ENCODE data around the gene LTK.

Gene LTK

GRCh38 chr15:41523097-41523496, 9.5 kb upstream of the LTK start:
- no peak for DNase-seq

GRCh38 chr15:41521614-41522013, 8.0 kb upstream of the LTK start:
- DNase-seq: no peak

DNA sequence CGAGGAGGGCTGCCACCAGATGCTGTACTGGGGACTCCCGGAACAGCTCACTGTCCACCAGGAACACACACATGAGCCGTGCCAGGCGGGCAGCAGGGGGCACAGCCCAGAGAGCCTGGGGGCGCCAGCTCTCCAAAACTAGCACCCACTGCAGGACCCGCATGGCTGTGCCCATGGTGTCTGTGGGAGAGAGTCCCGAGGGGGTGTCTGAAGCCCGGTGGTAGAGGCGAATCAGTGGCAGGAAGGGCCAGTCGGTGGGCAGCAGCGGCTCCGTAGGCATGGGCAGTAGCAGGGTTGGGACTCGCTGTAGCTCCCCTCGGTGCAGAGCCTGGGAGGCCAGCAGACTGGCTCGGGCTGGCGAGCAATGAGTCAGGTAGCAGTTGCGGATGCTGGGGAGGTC, 7.0 kb upstream of the LTK start:
- no peak for DNase-seq

- no peak for DNase-seq
These were observed 4.3 kb upstream of the LTK start for GRCh38 chr15:41517895-41518449.

GRCh38 chr15:41512940-41513505, 604 bp downstream of the LTK start:
- DNase-seq: no peak

GRCh38 chr15:41512512-41512939, 1.1 kb downstream of the LTK start:
- DNase-seq: no peak

DNA sequence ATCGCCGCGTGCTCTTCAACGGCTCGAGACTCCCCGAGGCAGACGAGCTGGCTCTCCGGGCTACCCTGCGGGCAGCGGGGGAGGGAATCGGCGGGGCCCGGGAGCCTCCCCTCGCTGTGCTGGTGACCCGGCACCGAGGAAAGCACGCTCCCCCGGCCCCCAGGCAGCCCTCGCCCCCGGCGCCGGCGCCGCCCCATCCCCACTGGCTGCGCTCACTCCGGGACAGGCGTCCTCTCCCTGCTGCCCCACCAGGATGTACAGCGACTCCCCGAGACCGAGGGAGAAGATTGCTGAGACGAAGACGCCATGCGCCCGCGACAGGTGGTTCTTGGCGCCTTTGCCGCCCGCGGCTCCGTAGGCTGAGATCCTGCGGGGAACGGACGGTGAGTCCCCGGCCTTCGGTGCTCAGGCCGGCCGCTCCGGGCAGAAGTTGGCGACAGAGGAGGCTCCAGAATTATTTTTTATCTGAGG, 1.7 kb downstream of the LTK start:
- no peak for DNase-seq

DNA sequence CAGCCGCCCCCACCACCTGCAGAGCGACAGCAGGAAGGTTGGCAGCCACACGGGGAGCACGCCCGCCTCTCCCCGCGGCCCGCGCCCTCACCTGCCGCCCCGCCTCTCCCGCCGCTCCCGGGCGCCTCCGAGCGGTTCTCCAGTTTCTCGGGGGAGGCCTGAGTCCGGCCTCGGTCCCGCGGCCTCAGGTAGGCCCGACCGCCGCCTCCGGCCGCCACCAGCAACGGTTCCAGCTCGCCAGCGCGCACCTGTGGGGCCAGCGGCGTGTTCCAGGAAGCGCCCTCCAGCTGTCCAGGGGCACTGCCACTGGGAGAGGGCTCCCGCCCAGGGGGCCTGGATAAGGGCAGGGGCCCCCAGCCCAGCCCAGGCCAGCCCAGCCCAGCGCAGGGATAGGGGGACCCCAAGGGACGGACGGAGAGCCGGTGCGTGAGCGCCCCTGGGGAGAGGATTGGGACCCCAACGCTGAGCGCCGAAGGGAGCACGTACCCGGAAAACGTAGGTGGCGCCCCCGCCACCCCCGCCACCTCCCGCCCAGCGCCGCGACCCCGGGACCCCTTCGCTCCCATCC, 2.2 kb downstream of the LTK start:
- DNase-seq: no peak

DNA sequence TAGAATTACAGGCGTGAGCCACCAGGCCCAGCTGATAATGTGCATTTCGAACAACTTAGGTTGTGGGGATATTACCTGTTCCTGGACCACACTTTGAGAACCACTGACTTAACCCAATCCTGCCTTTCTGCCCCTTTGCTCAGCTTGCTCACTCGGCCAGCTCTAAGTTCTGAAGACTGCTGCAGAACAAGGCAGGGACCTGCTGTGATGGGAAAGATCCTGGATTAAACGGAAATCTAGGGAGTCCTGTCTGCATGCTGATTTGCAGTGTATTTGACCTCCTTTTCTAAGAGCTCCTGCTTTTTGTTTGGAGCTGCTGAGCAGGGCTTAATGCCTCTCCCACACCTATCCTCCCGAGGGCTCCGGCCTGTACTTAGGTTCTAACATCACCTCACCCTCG, 2.9 kb downstream of the LTK start:
- DNase-seq: no peak

- no peak for DNase-seq
These were observed 5.8 kb downstream of the LTK start for GRCh38 chr15:41507820-41508290.

- no peak for DNase-seq
These were observed 6.8 kb downstream of the LTK start for GRCh38 chr15:41506796-41507341.

GRCh38 chr15:41505776-41506175, 7.9 kb downstream of the LTK start:
- no peak for DNase-seq

DNA sequence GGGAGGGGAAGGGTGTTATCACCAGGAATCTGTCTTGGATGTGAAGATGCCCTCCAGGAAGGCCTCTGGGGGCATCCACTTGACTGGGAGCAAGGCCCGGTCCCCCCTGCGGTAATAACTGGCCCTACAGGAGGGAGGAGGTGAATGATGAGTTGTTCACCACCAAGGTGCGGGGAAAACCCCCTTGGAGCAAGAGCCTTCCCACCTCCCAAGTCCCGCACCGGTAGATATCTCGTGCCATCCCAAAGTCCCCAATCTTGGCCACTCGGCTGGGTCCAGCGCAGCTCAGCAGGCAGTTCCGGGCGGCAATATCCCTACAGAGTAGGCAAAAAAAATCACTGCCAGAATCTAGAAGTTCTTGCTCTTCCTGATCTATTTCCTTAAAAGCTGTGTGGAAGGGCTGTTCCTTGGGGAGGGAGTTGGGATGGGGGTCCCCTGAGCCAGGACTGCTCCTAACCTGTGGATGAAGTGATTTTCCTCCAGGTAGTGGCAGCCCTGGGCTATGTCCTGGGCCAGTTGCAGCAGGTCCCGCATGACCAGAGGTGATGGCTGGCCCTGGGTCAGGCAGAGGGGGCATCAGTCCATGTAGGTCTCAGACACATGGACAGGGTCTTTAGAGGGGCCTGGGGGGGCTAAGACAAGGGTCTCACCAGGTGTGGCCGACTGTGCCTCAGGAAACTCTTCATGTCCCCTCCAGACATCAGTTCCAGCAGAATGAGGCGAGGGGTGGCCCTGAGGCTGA, 8.7 kb downstream of the LTK start:
- no peak for DNase-seq

DNA sequence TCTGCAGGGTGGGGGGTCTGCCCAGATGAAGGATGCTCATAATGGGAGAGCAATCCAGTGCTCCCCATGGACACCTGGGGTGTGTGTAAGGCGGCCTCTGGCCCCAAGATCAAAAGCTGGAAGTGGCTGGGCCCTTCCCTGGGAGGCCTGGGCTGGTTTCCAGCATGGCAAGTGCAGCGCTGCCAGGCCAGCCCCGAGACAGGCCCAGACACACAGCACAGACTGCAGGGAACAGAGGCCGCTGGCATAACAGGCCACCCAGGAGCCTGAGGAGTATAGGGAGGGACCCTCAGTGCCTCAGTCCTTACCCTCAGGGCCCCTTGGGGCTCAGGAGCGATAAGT, 10.0 kb downstream of the LTK start:
- no peak for DNase-seq

DNA sequence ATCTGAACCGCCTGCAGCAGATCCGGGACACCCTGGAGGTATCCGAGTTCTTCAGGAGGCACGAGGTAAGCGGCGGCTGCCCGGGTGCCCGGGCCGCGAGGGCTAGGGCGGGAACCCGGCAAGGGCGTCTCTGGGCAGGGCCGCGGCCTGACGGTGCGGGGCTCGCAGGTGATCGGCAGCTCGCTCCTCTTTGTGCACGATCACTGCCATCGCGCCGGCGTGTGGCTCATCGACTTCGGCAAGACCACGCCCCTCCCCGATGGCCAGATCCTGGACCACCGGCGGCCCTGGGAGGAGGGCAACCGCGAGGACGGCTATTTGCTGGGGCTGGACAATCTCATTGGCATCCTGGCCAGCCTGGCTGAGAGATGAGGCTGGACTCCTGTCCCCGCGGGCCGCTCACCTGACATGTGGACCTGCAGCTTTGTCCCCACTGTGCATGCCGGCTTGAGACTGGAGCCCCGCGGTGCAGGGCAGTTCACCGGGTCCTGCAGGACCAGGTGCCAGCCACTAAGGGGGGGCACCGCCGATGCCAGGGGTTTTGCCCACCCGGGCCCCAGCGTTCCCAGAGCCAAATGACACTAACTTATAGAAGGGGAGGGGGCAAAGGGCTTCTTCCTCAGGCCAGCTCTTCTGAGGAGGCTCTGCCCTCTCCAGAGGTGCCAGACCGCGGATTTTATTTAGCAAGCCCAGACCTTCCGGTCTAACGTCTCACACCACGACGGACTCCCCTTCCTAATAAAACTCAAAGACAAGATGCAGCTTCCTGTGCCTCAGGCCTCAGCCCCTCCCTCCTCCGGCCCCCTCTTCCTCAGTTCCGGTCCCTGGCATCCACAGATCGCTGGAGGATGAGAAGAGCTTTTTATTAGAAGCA, 10.6 kb downstream of the LTK start:
- no peak for DNase-seq

GRCh38 chr15:41501931-41502794, 11.5 kb downstream of the LTK start:
- DNase-seq: no peak

GRCh38 chr15:41501191-41501917, 12.3 kb downstream of the LTK start:
- no peak for DNase-seq

DNA sequence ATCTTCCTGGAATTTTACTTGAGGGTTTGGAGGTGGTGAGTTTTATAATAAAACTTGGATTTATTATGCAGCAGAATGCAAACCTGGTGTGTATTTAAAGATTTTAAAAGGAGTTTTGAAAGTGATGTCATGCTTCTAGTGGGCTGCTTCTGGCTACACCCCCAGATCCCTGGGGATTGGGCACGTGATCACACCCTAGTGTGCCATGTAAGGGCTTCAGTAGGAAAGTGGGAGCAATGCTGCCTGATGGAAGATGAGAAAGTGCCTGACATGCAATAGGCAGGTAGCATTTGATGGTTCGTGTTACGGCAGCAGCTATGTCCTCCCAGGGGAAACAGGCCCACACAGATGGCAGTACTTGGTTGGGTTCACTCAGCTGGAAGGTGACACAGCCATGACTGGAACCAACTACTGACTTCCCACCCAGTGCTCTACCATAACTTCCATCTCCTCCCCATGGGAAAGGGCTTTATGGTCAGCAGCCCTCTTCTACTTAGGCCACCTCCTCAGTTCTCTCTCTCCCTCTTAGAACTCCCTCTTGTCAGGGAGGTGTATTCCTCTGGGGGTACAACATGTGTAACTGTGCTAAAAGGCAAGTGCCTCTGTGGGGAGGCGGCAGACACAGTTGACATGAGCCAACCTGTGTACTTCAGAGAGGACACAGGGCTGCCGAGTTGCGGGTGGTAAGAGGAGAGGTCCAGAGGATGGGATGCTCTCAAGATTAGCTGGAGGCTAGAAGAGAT, 14.3 kb downstream of the LTK start:
- DNase-seq: no peak

DNA sequence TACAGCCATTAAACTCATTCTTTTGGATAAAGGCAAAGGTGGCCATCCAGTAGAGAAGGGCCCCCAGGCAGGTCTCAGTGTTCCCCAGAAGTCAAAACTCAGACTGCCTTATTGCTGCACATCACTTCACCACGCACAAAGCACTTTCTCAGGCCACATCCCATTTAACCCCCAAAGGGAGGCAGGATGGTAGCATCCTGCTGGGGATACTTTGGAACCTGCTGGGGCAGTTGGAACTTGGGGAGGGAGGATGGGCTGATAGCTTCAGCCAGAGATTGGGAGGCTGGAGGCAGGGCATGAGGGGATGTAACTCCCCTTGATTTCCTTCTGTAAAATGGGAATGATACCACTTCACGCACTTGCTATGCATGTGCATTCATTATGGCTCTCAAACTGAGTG, 15.0 kb downstream of the LTK start:
- no peak for DNase-seq

Measured in suppressor macrophage treated with lipopolysaccharide for 4 hours (primary cell).